Measurements from ENCODE around the gene SCAPER.

The SCAPER gene

GRCh38 chr15:76584868-76585575 is 320.1 kb downstream of the SCAPER start:
- H3K27me3 ChIP-seq = no peaks in the 10 kb centered on the region
- H3K4me3 ChIP-seq (ENCODE audit: low read depth, low read length) = no peak overlapping the region
- no peaks in the 10 kb centered on the region for H3K4me1 ChIP-seq
- no peaks in the 10 kb centered on the region for H3K9me3 ChIP-seq
- no peak for TF ChIP-seq CTCF (IDR thresholded peaks at IDR 0.05; ENCODE audit: low read depth, low read length)
- H3K36me3 ChIP-seq = no peaks in the 10 kb centered on the region
- DNase-seq = no peak

- no peaks in the 10 kb centered on the region for H3K36me3 ChIP-seq
- H3K9me3 ChIP-seq = no peaks in the 10 kb centered on the region
- TF ChIP-seq CTCF (IDR thresholded peaks at IDR 0.05; ENCODE audit: low read depth, low read length) = no peak
- H3K27me3 ChIP-seq = no peaks in the 10 kb centered on the region
- no peak overlapping the region for H3K4me3 ChIP-seq (ENCODE audit: low read depth, low read length)
- DNase-seq = no peak
- H3K4me1 ChIP-seq = no peaks in the 10 kb centered on the region
Measured at GRCh38 chr15:76582550-76582949, 322.6 kb downstream of the SCAPER start.

GRCh38 chr15:76577879-76578512 is 327.1 kb downstream of the SCAPER start:
- Histone ChIP-seq H3K36me3 (no peaks in the 10 kb centered on the region), H3K27me3 (no peaks in the 10 kb centered on the region), H3K9me3 (no peaks in the 10 kb centered on the region), H3K4me1 (no peaks in the 10 kb centered on the region), H3K4me3 (ENCODE audit: low read depth, low read length) (no peak overlapping the region)
- no peak for TF ChIP-seq CTCF (IDR thresholded peaks at IDR 0.05; ENCODE audit: low read depth, low read length)
- DNase-seq = no peak

GRCh38 chr15:76576523-76577279 is 328.4 kb downstream of the SCAPER start:
- Histone ChIP-seq H3K4me3 (ENCODE audit: low read depth, low read length) (no peak overlapping the region), H3K9me3 (no peaks in the 10 kb centered on the region), H3K36me3 (no peaks in the 10 kb centered on the region), H3K27me3 (no peaks in the 10 kb centered on the region), H3K4me1 (no peaks in the 10 kb centered on the region)
- no peak for TF ChIP-seq CTCF (IDR thresholded peaks at IDR 0.05; ENCODE audit: low read depth, low read length)
- DNase-seq = no peak

- no peaks in the 10 kb centered on the region for H3K9me3 ChIP-seq
- H3K4me3 ChIP-seq (ENCODE audit: low read depth, low read length) = no peak overlapping the region
- no peak for TF ChIP-seq CTCF (IDR thresholded peaks at IDR 0.05; ENCODE audit: low read depth, low read length)
- H3K27me3 ChIP-seq = no peaks in the 10 kb centered on the region
- no peaks in the 10 kb centered on the region for H3K4me1 ChIP-seq
- no peaks in the 10 kb centered on the region for H3K36me3 ChIP-seq
- no peak for DNase-seq
Measured at GRCh38 chr15:76575679-76576078, 329.5 kb downstream of the SCAPER start.

GRCh38 chr15:76575274-76575673 is 329.9 kb downstream of the SCAPER start:
- DNase-seq = no peak
- H3K9me3 ChIP-seq = no peaks in the 10 kb centered on the region
- no peak overlapping the region for H3K4me3 ChIP-seq (ENCODE audit: low read depth, low read length)
- no peaks in the 10 kb centered on the region for H3K4me1 ChIP-seq
- H3K36me3 ChIP-seq = no peaks in the 10 kb centered on the region
- no peak for TF ChIP-seq CTCF (IDR thresholded peaks at IDR 0.05; ENCODE audit: low read depth, low read length)
- H3K27me3 ChIP-seq = no peaks in the 10 kb centered on the region

Measured in BE2C (cell line).